Measurements from ENCODE around the gene IPO11. TPM values are rescaled to one million over a fixed set of nuclear protein-coding genes. Genes with fewer than 3 reads are reported as not detected.
A peak's percentile ranks its signal among the peaks of the same experiment; 100 is the strongest.

The IPO11 gene
- total RNA-seq, 4 donors from 2014 or later: 20.4 to 44.6 (median 34.1) TPM

- 95 to 100% methylated on average over 1 of the region's 1 CpG for WGBS, 2 donors
- TF ChIP-seq POLR2A (IDR thresholded peaks at IDR 0.05): no peak
- no peak for TF ChIP-seq CTCF (IDR thresholded peaks at IDR 0.05)
- TF ChIP-seq EP300 (IDR thresholded peaks at IDR 0.05): no peak
- Histone ChIP-seq H3K4me3 (no peak overlapping the region), H3K36me3 (peaks cover under 1 to 76% (median 12%) of the 10 kb centered on the region in 3 donors), H3K9me3 (no peaks in the 10 kb centered on the region), H3K27ac (no peak overlapping the region), H3K27me3 (no peaks in the 10 kb centered on the region), H3K4me1 (no peaks in the 10 kb centered on the region)
- DNase-seq (ENCODE audit: low spot score in 2 of 2): no peak
Measured at GRCh38 chr5:62374090-62374489, 38.5 kb upstream of the IPO11 start.

GRCh38 chr5:62375627-62376026 is 36.9 kb upstream of the IPO11 start:
- DNase-seq (ENCODE audit: low spot score in 2 of 2): no peak
- no peaks in the 10 kb centered on the region for H3K9me3 ChIP-seq
- no peak overlapping the region for H3K27ac ChIP-seq
- peaks cover 0 to 90% (median 12%) of the 10 kb centered on the region in 3 donors for H3K36me3 ChIP-seq
- no peak overlapping the region for H3K4me3 ChIP-seq
- H3K27me3 ChIP-seq: no peaks in the 10 kb centered on the region
- no peaks in the 10 kb centered on the region for H3K4me1 ChIP-seq
- TF ChIP-seq CTCF (IDR thresholded peaks at IDR 0.05) (no peak), EP300 (IDR thresholded peaks at IDR 0.05) (no peak), POLR2A (IDR thresholded peaks at IDR 0.05) (no peak)

- Histone ChIP-seq H3K36me3 (peaks cover 0 to 94% (median 12%) of the 10 kb centered on the region in 3 donors), H3K9me3 (no peaks in the 10 kb centered on the region), H3K4me1 (no peaks in the 10 kb centered on the region), H3K27ac (no peak overlapping the region), H3K4me3 (no peak overlapping the region), H3K27me3 (no peaks in the 10 kb centered on the region)
- TF ChIP-seq POLR2A (IDR thresholded peaks at IDR 0.05): no peak
- no peak for TF ChIP-seq EP300 (IDR thresholded peaks at IDR 0.05)
- TF ChIP-seq CTCF (IDR thresholded peaks at IDR 0.05): no peak
- 94 to 96% methylated on average over 3 of the region's 3 CpGs for WGBS, 2 donors
- no peak for DNase-seq (ENCODE audit: low spot score in 2 of 2)
Measured at GRCh38 chr5:62376064-62376463, 36.5 kb upstream of the IPO11 start.

- H3K9me3 ChIP-seq: no peaks in the 10 kb centered on the region
- TF ChIP-seq CTCF (IDR thresholded peaks at IDR 0.05): no peak
- TF ChIP-seq POLR2A (IDR thresholded peaks at IDR 0.05): no peak
- TF ChIP-seq EP300 (IDR thresholded peaks at IDR 0.05): no peak
- no peaks in the 10 kb centered on the region for H3K27me3 ChIP-seq
- no peak for DNase-seq (ENCODE audit: low spot score in 2 of 2)
- no peak overlapping the region for H3K4me3 ChIP-seq
- peaks cover 0 to 83% (median 0%) of the 10 kb centered on the region in 3 donors for H3K36me3 ChIP-seq
- 49 to 55% methylated on average over 4 of the region's 4 CpGs for WGBS, 2 donors
- H3K4me1 ChIP-seq: peaks cover 0 to 10% (median 0%) of the 10 kb centered on the region in 4 donors
- H3K27ac ChIP-seq: peak overlapping the region in 1 of 4 donors; percentile 52
Measured at GRCh38 chr5:62385131-62385530, 27.4 kb upstream of the IPO11 start.

- Histone ChIP-seq H3K27me3 (no peaks in the 10 kb centered on the region), H3K4me1 (peaks cover 0 to 10% (median 0%) of the 10 kb centered on the region in 4 donors), H3K9me3 (no peaks in the 10 kb centered on the region), H3K4me3 (no peak overlapping the region), H3K27ac (peak overlapping the region in 1 of 4 donors; percentile 52), H3K36me3 (peaks cover 0 to 82% (median 0%) of the 10 kb centered on the region in 3 donors)
- DNase-seq (ENCODE audit: low spot score in 2 of 2): no peak
- no peak for TF ChIP-seq POLR2A (IDR thresholded peaks at IDR 0.05)
- TF ChIP-seq CTCF (IDR thresholded peaks at IDR 0.05): no peak
- no peak for TF ChIP-seq EP300 (IDR thresholded peaks at IDR 0.05)
- WGBS, 2 donors: 91 to 95% methylated on average over 2 of the region's 2 CpGs
Measured at GRCh38 chr5:62385816-62386400, 26.7 kb upstream of the IPO11 start.
